Measurements from ENCODE around the gene MARCHF10.

Gene MARCHF10

DNA sequence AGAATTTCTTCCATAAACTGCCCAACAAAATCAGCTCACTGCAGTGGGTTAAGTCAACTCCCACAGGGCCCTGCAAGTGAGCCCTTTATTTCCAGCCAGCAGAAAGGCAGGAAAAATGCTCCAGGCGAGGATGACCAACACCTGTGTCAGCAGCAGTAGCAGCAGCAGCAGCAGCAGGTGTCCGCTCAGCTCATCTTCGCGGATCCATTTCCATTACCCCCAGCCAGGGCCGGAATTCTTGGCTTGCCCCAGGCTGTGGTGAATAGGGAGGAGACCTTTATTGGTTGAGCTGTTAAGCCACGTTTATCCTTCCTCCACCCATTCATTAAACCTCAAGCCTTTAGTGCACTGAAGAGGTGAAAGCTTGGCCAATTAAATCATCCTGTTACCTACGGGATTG, 46.2 kb downstream of the MARCHF10 start:
- peak; percentile 99 for ATAC-seq (ENCODE audit: low read depth)
- Histone ChIP-seq H3K9me3 (ENCODE audit: severe bottlenecking) (no peaks in the 10 kb centered on the region), H3K4me1 (ENCODE audit: insufficient read depth, poor library complexity, severe bottlenecking) (peaks cover 16% of the 10 kb centered on the region), H3K27me3 (ENCODE audit: insufficient read depth, poor library complexity, severe bottlenecking) (no peaks in the 10 kb centered on the region), H3K4me3 (ENCODE audit: severe bottlenecking) (no peak overlapping the region), H3K36me3 (ENCODE audit: low read depth) (no peaks in the 10 kb centered on the region), H3K27ac (ENCODE audit: poor library complexity, severe bottlenecking) (peak overlapping the region; percentile 6)
- peak; percentile 92 for DNase-seq (ENCODE audit: low spot score)
- TF ChIP-seq, protein P1, sequence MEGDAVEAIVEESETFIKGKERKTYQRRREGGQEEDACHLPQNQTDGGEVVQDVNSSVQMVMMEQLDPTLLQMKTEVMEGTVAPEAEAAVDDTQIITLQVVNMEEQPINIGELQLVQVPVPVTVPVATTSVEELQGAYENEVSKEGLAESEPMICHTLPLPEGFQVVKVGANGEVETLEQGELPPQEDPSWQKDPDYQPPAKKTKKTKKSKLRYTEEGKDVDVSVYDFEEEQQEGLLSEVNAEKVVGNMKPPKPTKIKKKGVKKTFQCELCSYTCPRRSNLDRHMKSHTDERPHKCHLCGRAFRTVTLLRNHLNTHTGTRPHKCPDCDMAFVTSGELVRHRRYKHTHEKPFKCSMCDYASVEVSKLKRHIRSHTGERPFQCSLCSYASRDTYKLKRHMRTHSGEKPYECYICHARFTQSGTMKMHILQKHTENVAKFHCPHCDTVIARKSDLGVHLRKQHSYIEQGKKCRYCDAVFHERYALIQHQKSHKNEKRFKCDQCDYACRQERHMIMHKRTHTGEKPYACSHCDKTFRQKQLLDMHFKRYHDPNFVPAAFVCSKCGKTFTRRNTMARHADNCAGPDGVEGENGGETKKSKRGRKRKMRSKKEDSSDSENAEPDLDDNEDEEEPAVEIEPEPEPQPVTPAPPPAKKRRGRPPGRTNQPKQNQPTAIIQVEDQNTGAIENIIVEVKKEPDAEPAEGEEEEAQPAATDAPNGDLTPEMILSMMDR (IDR thresholded peaks at IDR 0.05; ENCODE audit: poor library complexity, severe bottlenecking): no peak

DNA sequence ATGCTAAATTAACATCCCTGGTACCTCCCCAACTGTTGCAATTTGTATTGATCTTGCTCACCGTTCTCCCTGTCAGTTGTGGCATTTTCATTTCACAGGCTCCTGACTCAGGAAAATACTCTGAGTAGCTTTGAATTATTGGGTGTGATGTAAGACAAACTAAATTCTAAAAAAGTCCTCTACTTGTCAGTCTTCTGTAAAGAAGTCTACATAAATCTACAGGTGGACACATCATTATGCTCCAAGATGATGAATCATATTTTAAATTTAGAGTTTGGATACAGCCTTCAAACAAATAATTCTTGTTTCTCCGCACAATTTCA, 47.2 kb downstream of the MARCHF10 start:
- no peak for DNase-seq (ENCODE audit: low spot score)
- H3K27me3 ChIP-seq (ENCODE audit: insufficient read depth, poor library complexity, severe bottlenecking): no peaks in the 10 kb centered on the region
- peaks cover 16% of the 10 kb centered on the region for H3K4me1 ChIP-seq (ENCODE audit: insufficient read depth, poor library complexity, severe bottlenecking)
- no peak overlapping the region for H3K27ac ChIP-seq (ENCODE audit: poor library complexity, severe bottlenecking)
- H3K4me3 ChIP-seq (ENCODE audit: severe bottlenecking): no peak overlapping the region
- H3K36me3 ChIP-seq (ENCODE audit: low read depth): no peaks in the 10 kb centered on the region
- ATAC-seq (ENCODE audit: low read depth): no peak
- TF ChIP-seq, protein P1 (IDR thresholded peaks at IDR 0.05; ENCODE audit: poor library complexity, severe bottlenecking): no peak
- no peaks in the 10 kb centered on the region for H3K9me3 ChIP-seq (ENCODE audit: severe bottlenecking)

DNA sequence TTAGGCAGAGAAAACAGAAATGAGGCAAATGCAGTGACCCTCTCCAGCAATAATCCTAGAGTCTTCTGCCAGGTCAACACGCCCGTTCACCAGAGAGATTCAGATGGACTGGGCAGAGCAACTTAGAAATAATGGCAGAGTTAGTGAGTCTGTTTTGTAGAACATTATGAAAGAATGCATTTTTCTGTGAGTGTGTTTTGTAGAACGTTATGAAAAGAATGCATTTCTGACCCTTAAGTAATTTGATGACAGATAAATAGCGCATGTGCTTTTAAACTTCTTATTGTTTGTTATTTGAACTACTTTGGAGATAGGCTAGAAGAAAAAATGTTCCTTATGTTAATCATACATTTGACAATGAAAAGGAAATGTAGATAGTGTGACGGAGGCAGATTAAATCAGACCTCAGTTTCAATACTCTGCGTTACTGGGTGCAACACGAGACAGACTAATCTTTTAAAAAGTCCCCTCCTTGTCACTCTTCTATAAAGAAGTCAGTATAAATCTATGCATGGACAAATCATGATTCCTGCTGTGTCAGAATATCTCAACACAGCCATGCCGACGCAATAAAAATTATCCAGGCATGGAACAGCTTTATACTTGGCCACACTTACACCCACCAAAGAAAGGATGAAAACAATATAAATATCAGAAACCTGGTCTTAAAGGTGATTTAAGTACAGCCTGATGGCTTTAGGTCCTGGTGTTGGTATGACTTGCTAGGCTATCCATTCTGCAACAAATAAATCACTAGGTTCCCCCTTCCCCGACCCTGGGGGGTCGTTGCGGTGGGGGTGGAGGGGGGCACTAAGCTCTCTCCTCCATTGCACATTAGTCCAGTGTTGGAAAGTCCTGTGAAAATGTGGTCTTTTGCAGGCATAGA, 47.8 kb downstream of the MARCHF10 start:
- Histone ChIP-seq H3K4me3 (ENCODE audit: severe bottlenecking) (no peak overlapping the region), H3K27ac (ENCODE audit: poor library complexity, severe bottlenecking) (no peak overlapping the region), H3K9me3 (ENCODE audit: severe bottlenecking) (no peaks in the 10 kb centered on the region), H3K36me3 (ENCODE audit: low read depth) (no peaks in the 10 kb centered on the region), H3K27me3 (ENCODE audit: insufficient read depth, poor library complexity, severe bottlenecking) (no peaks in the 10 kb centered on the region), H3K4me1 (ENCODE audit: insufficient read depth, poor library complexity, severe bottlenecking) (peaks cover 16% of the 10 kb centered on the region)
- TF ChIP-seq, protein P1 (IDR thresholded peaks at IDR 0.05; ENCODE audit: poor library complexity, severe bottlenecking): no peak
- DNase-seq (ENCODE audit: low spot score) (no peak), ATAC-seq (ENCODE audit: low read depth) (no peak)

DNA sequence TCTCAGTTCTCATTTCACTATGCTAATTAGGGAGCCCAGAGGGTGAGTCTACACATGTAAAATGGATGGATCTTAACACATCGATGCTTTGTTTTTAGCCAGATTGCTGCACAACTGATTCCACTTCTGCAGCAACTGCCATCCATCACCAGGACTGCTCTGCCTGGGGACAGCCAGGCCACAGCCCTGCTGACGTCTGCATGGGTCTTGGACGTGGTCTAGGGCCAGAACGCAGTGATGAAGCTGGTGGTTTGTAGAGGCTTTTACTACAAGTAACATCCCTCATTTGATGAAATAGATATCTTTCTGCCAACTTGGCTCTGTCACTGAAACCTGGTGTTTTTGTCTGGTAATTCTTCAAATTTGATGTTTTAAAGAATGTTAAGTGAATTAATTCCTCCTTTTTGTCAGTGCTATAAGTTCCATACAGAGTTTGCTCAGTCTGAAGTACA, 50.6 kb downstream of the MARCHF10 start:
- Histone ChIP-seq H3K36me3 (ENCODE audit: low read depth) (no peaks in the 10 kb centered on the region), H3K4me1 (ENCODE audit: insufficient read depth, poor library complexity, severe bottlenecking) (peaks cover 13% of the 10 kb centered on the region), H3K4me3 (ENCODE audit: severe bottlenecking) (no peak overlapping the region), H3K27me3 (ENCODE audit: insufficient read depth, poor library complexity, severe bottlenecking) (no peaks in the 10 kb centered on the region), H3K9me3 (ENCODE audit: severe bottlenecking) (no peaks in the 10 kb centered on the region), H3K27ac (ENCODE audit: poor library complexity, severe bottlenecking) (no peak overlapping the region)
- TF ChIP-seq, protein P1 (IDR thresholded peaks at IDR 0.05; ENCODE audit: poor library complexity, severe bottlenecking): no peak
- DNase-seq (ENCODE audit: low spot score) (no peak), ATAC-seq (ENCODE audit: low read depth) (no peak)

DNA sequence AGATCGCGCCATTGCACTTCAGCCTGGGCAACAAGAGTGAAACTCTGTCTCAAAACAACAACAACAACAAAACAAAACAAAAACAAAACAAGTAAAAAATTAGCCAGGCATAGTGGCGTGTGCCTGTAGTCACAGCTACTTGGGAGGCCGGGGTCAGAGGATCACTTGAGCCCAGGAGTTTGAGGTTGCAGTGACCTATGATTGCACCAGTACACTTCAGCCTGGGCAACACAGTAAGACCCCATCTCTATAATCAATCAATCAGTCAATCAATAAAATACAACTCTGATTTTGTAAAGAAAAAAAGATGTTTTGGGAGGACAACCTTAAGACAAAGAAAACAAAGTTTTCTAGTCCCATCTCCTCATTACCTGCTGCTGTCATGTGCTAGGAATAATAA, 51.9 kb downstream of the MARCHF10 start:
- no peaks in the 10 kb centered on the region for H3K36me3 ChIP-seq (ENCODE audit: low read depth)
- no peaks in the 10 kb centered on the region for H3K4me1 ChIP-seq (ENCODE audit: insufficient read depth, poor library complexity, severe bottlenecking)
- H3K9me3 ChIP-seq (ENCODE audit: severe bottlenecking): no peaks in the 10 kb centered on the region
- no peaks in the 10 kb centered on the region for H3K27me3 ChIP-seq (ENCODE audit: insufficient read depth, poor library complexity, severe bottlenecking)
- no peak overlapping the region for H3K4me3 ChIP-seq (ENCODE audit: severe bottlenecking)
- no peak overlapping the region for H3K27ac ChIP-seq (ENCODE audit: poor library complexity, severe bottlenecking)
- TF ChIP-seq, protein P1 (IDR thresholded peaks at IDR 0.05; ENCODE audit: poor library complexity, severe bottlenecking): no peak
- ATAC-seq (ENCODE audit: low read depth) (no peak), DNase-seq (ENCODE audit: low spot score) (no peak)

Data from RWPE2 (cell line).